GM21786 (cell line): Measurements from ENCODE around the gene ARHGAP15.

Source experiments
- ATAC-seq: cut with Tn5 transposase; IDR thresholded peaks from one replicate; pipeline ENCODE4 v1.9.1; 2021; ENCODE audit not compliant: unreplicated experiment

Gene ARHGAP15

DNA sequence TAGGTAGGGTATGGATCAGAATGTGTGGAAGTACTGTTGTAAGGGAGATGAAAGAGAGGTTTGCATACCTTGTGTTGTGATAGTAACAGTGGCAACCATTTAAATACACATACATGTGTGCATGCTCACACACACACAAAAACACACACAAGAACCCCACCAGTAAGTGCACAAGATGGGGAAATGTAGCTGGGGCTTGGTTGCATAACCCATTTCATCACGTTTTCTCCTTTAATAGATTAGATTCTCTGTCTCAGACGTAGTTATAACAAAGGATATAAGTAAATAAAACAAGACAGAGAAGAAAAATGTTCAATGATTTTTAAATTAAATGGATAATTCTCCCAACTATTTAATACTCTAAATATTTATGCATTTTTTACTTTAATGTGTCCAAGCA is 13.4 kb downstream of the ARHGAP15 start:
- no peak for ATAC-seq

DNA sequence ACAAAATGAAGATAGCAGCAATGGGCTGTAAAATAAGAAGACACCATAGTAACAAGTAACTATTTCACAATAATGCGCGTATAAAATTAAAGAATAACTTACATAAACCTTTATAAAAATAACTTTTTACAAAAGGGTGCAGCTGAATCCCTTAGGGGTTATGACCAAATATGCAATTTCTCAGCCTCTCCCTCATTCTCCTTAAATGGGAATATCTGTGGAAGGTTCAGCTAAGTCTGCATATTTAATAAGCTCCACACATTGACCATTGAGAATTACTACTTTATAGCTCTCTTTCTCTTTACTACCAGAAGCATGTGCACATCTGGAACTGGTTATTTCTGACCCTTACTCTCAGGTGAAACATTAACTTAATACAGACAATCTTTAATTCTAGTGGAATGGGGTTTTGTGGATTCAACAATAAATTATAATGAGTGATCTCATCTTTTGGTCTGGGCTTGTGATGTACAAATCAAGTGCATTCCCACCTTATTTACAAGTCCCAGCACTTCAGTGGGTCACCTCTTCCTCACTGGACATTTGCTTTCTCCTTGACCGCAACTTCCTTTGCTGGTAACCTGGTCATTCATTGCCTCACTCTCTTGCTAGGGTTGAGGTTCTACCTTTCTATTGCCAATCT is 15.7 kb downstream of the ARHGAP15 start:
- ATAC-seq: no peak

DNA sequence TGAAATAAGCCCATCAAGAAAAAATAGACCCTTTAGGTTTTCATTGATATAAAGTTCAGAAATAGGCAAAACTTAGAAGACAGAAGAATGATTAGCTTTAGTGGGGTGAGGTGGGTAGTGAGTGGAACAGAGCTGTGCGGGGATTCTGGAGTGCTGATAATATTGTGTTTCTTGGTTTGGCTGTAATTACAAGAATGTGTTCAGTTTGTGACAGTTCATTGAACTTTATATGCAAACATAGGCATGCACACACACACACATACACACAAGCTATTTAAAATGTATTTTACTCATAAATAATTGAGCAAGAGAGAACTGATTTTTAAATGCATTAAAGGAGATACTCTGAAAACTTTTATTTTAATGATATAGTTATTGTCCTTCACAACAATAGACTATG is 17.1 kb downstream of the ARHGAP15 start:
- ATAC-seq: no peak

DNA sequence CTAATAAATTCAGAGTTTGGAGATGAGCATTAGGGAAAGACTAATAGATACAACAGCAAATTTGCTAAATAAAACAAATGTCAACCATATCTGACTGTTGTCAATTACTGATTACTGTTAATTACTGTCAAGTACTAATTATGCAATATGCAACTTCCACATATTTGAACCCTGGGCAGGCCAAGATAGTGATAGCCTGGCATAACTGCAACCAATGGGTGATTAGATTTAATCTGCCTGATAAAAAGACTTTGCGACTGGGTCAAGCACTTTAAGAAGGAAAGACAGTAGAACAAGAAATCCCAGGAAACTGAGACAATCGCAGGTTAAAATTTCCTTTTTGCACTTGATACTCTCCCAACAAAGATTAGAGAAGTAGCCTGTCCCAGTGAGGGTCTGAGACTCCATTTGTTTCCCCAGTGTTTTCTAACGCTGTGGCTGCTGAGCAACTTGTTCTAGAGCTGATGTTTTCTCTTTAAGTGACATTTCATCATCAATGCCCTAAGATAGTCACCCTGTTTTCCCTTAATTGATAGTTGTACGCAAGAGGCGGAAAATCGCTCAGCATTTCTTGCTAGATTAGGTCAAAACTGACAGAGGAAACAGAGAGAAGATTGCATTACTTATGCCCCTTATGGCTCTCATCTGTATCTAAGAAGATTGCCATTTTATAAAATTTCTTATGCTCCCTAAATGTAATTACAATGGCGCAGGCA is 17.8 kb downstream of the ARHGAP15 start:
- ATAC-seq: no peak

DNA sequence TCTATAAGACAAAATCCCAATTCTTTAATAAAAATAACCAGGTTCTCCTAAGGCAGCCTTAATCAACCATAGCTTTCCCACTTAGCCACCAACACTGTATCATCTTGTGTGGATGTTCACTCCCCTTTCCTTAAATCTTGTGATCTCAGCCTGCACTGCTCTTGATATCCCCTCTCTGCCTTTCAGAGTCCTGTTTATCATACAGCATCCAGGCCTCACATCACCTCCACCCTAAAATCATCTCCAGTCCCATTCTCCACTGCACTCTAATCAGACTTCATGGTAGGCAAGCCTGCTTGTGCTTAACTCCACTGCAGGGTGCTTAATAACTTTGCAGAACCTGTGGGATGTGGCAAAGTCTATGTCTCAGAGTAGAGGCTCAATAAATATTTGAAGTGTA is 18.8 kb downstream of the ARHGAP15 start:
- no peak for ATAC-seq

DNA sequence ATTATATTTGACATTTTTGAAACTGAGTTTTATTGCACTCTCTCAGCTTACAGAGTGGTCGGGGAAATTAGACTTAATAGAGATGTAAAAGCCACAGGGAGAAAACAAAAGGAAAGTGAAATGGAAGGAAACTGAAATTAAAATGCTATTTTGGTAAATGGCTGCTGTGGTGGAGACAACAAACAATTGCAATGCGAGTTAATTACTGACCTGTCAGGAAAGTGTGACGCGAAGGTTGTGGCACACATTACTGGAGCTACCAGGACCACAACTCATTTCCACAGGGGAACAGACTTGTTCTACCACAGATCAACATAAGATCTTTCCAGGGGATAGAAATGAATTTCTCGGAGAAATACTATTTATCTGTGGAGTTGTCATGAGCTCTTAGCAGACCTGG is 19.5 kb downstream of the ARHGAP15 start:
- ATAC-seq: peak; percentile 55

DNA sequence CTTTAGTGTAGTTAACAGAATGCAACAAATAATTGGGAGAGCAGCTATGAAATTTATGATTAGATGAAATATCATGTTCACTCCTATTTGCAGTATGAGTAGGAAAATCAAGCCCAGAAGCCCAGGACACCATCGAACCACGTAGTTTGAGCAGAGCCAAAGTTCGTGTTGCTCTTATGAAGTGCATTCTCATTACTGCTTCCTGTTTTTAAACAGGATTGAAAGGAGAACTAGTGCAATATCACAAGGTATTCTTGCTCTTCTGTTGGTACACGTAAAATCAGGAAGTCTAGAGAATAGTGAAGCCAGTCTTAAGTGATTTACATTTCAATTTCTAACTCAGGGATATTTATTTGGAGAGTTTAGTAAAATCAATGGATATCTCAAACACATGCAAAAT is 21.1 kb downstream of the ARHGAP15 start:
- ATAC-seq: peak; percentile 67

DNA sequence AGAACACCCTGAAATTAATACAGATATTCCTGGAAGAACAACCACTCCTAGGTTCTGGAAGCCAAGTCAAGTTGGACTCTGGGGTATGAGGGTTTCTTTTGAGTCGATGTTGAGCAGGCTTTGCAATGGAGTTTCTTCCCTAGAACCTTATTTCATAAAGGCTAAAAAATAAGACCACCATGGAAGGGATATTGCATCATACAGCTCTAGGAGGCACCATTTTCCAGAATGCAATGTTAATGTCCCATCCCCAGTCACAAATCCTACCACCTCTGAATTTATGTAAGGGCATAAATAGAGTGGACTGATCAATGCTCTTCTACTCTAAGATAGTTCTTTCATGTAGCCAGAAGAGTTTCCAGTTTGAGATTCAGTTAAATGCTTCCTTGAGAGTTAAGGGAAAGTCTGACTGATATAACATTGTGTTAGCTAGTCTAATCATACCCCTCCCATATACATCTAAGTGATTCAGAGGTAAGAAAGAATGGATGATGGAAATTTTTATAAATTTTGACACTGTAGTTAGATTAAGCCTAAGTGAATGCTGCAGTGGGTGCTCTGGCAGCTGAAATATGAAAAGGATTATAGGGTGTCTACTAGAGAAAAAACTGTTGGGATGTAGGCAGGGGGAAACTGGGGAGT is 22.0 kb downstream of the ARHGAP15 start:
- ATAC-seq: no peak

DNA sequence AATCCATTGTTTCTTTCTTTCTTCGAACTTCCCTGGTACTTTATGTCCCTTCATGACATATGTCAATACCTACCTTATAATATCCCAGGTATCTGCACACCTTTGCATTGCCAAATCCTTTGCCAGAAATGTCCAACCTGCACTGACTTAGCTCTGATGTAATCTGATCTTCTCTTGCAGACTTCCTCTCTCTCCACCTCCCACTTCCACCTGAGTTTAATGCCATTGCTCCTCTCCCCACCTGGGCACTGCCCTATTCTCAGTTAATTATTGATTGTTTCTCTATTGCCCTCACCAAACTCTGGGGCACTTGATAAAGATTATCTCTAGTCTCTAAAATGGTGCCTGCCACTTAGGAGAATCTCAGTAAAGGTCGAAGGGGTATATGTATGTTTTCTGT is 23.0 kb downstream of the ARHGAP15 start:
- ATAC-seq: no peak

DNA sequence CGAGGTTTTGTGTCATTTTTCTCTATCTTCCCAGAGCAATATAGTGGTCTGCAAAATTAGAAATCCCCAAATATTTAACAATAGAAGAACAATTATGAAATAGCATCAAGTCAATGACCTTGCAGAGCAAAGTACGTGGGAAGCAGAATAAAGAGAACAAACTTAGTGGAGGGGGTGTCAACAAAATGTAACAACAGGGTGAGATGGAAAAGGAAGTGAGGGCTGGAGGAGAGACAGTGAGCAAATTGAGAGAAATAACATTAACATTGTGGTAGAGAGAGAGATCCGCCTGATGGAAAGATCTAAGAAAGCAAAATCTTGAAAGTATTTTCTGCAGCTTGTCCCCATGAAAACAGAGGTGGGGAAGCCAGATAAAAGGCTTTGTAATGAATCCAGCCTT is 23.4 kb downstream of the ARHGAP15 start:
- no peak for ATAC-seq

DNA sequence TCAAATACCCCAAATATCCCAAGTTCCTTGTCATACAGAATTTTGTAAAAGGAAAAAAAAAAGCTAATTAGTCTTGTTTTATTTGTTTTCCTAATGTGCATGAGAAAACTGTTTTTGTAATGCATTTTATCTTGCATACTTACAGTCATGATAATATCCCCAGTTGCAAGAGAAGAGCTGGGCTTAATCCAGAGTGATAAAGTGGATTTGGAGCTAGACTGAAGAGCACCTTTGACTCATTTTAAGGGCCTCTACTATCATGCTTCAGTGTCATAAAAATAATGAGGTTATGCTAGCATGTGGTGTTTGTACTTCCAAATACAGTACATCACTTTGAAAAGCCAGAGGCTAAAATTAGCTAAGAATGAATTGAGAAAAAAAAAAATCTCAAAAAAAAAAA is 26.4 kb downstream of the ARHGAP15 start:
- ATAC-seq: no peak

DNA sequence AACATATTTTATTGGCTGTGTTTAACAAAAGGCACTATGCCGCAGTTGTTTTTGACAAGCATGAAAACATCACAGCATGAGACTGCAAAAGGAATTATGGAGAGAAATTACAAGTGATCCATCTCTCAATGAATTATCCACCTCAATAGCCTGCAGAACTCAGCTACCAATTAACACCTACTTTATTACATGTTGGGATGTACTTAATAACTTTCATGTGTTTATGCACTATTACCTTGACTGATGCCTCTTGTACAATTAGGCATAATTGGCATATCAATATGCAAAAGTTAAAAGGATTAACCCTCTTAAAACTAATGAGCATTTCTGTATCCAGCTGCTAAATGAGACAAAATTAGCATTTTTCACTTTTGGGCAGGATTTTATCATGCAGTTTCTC is 27.8 kb downstream of the ARHGAP15 start:
- no peak for ATAC-seq

DNA sequence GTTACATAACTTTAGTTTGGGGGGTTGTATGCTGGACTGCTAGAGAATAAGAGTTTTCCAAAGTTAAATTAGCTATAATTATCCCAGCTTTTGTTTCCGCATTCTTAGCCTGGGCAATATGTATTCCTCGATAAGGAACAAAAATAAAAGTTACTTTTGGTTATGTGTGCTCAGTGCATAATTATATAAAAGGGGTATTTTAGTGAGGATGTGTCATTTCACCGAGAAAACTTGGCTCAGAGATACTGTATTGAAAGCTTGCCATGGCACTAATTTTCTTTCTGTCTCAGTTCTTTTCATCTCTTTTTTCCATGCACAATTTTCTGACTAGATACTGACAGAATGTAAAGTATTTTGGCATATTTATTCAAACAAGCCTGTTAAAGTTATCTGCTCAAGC is 28.2 kb downstream of the ARHGAP15 start:
- no peak for ATAC-seq

DNA sequence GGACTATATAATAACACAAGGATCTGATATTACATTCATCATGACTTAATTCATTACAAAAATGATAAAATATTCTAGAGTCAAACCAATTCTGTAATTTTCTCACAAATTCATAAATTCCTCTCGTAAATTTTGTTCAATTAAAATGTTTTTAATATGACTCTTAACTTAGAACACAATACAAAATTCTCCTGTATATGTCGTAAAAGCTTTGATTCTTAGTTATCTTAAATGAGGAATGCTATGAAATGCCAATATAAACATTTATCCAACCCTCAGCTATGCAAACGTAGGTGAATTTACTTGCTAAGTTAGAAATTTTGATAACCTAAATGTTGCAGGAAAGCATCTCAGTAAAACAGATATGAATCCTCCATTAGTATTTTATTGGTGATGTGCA is 28.9 kb downstream of the ARHGAP15 start:
- no peak for ATAC-seq

DNA sequence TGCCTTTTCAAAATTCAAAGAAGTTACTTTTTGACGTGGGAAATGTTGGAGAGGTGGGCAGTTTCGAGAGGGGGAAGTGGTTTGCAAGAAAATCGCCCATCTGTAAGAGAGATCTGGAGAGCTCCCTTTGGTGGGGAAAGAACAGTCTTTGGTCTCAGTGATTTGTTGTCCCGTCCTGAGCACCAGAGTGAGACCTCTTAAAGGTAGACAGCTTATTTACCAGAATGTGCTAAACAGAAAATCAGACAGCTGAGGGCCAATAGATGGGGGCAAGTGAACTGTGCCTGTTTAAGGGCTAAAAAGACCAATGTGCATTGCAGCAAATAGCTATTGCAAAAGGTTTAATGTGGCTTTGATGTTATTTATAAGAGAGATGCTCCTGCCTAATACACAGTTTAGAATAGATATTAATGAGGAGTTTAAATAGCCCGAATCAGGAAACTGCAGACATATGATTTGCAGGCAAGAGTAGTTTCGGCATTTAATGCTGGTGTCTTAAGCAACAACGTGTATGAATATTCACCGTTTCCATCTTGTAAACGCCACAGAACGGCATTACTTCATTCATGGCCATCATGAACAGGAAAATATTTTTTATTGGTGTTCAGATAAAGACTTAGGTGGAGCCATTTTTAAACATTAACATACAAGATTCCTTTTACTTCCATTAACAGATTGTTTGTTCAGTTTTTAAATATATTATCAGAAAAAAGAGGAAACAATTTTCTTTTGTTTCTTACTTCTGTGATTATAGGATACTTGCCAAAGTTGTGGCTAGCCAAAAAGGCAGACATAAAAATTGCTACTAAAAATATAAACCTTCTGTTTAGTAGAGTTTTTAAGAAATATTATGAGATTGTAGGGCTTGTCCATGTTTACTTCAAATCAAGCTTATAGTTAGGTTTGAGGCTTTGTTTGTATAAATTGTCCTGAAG is 29.6 kb downstream of the ARHGAP15 start:
- ATAC-seq: no peak

DNA sequence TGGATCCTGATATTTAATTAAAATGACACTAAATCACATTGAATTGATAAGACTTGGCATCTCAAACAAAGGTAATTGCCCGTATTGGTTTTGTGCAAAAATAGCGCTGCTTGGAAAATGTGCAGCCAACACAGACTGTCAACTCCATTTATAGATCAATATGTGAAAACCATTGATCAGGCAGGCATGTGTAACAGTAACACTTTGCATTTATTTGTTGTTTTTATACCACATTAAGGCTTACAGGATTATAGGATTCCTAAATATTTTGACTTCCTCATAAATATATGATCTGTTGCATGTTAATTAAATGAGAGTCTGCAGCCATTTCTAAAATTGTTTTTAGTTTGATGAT is 30.2 kb downstream of the ARHGAP15 start:
- ATAC-seq: no peak

DNA sequence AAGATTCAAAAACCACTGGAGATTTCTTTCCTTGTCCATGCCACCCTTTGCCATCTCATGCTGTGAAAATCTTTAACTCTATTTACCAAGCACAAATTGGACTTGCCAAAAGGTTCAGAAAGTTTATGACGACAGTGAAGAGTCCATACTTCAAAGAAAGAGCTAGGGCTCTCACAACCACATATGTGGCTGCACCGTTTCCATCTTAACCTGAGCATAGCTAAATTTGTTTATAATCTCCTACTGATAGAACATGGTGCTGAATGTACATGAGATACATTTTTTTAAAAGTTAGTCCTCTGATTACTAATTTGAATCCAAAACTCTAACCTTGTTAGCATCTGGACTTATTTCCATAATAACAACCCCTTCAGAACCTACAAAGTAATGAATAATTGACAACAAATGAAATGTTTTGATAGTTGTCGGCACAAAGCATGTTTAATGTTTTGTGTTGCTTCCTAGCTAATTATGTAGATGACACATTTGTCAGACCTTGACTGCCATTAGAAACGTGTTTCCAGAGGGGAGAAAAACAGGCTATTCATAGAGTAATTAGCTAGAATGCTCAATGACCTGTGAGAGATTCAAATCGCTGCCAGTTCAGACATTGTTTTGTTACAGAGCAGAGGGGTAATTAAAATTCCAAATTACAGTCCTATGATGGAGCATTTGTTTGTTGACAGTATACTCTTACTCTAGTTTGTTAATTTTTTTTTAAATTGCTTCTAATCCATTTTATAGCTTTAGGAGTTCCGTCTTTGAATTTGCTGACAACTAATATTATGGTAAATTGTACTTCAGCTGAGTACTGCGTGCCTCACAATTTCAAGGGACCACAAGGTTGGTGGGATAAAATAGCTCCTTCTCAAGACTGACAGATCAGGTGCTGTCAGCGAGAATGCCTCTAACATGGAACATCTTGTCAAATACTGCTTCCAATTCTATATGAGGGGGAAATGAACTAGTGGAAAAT is 31.8 kb downstream of the ARHGAP15 start:
- ATAC-seq: no peak

DNA sequence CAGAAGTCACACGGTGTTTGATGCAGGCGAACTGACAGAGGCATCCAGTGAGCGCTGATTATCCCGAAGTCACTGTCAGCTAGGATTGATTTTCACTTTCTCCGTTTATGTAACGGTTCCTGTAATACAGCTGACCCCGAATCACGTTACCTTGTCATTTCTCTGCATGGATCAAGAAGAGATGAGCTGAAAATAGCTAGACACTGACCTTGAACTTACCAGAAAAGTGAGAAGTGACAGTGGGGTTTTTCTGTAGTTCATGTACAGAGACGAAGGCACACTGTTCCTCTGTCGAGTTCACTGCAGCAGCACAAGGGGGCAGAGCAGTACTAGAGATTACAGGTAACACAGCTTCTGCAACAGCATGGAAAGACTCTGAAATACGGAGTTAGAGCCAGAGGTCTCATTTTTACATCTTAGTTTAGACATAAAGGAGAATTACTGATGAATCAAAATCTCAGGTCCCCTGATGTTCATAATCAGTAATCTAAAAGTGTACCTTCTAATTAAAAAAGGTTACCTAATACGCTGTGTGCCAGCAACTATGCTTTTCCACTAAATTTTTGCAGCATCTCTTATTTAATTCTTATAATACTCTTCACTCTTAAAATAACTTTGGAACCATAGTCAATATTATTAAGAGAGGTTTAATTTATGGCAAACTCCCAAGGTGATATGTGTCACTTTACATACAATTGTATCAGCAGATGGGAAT is 33.1 kb downstream of the ARHGAP15 start:
- peak; percentile 83 for ATAC-seq

DNA sequence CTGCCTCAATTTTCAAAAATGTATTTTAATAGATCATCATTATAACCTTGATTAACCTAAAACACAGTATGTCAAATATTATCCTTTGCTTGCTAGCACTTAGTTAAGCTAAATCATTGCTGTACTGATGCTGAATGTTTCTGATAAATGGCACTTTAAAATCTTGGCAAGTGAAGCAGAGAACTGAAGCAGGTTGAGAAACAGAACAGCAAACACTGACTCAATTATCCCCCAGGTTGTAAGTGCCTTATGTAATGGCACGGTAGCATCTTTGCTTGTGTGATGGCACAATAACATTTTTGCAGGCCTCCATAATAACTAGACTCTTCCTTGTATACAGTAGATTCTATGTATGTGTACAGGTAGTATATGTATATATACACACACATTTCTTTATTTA is 33.8 kb downstream of the ARHGAP15 start:
- ATAC-seq: no peak

DNA sequence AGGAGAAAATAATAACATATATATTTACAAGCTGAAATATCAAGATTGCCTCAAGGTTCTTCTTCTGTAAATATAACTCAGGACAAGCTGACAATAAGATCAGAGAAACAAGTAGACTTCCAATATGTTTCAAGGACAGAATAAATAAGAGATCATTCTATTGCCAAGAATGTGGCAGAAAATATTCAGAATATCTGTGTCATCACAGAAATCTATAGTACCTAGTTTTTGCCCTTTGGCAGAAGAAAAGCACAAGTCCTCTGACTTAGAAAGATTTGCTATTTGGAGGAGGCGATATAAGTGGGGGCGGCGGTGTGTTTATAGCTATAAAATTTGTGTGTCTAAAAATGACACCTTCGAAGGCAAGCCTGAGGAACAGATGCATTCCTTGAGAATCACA is 34.3 kb downstream of the ARHGAP15 start:
- no peak for ATAC-seq
